ENCODE data around the gene TMEM212.
"Not testable (repeated sequence)": the region's sequence is repeated elsewhere in the genome, so short reads cannot be mapped to it uniquely, and the experiment has no call there.

TMEM212 gene

DNA sequence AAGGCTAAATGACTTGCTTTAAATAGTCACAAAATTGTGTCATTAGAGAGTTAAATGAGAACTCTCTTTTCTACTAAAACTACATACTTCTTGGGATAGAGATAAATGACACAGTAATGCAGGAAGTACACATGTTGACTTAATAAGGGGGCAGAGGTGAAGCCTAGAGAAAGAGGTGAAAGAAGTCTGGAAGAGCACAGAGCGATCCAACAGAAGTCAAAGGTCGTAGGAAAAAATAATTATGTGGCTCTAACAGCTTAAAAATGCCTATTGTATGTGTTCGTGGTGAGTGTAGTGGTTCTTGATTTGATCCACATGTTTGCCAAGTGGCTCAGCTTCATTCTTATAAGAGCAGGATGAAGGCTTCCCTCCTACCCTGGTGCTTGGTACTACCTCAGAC is 61.7 kb downstream of the TMEM212 start:
- no peaks in the 10 kb centered on the region for H3K9me3 Mint-ChIP-seq
- no peak overlapping the region for H3K4me3 Mint-ChIP-seq
- no peaks in the 10 kb centered on the region for H3K27me3 Mint-ChIP-seq
- H3K4me1 Mint-ChIP-seq: no peaks in the 10 kb centered on the region
- H3K36me3 Mint-ChIP-seq: no peaks in the 10 kb centered on the region
- no peak for ATAC-seq
- no peak overlapping the region for H3K27ac Mint-ChIP-seq

GRCh38 chr3:171906503-171906902 is 63.4 kb downstream of the TMEM212 start:
- not testable (repeated sequence) for H3K27ac Mint-ChIP-seq, H3K27me3 Mint-ChIP-seq, H3K36me3 Mint-ChIP-seq, H3K9me3 Mint-ChIP-seq, H3K4me1 Mint-ChIP-seq, ATAC-seq, H3K4me3 Mint-ChIP-seq

DNA sequence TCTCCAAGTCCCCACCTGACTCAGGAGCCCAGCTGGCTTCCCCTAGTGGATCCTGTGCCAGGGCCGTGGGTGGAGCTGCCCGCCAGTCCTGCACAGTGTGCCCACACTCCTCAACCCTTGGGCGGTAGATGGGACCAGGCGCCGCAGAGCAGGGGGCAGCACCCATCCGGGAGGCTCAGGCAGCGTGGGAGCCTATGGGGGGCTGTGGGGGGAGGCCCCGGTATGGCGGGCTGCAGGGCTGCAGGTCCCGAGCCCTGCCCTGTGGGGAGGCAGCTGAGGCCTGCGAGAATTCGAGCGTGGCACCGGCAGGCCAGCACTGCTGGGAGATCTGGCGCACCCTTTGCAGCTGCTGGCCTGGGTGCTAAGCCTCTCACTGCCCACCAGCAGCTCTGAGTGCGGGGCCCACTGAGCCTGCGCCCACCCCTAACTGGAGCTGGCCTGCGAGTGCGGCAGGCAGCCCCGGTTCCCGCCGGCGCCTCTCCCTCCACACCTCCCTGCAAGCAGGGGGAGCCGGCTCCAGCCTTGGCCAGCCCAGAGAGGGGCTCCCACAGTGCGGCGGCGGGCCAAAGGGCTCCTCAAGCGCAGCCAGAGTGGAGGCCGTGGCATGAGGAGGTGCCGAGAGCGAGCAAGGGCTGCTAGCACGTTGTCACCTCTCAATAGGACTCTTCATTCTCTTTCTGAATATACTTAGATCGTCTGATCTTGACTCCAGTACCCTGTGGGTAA is 64.0 kb downstream of the TMEM212 start:
- H3K4me3 Mint-ChIP-seq: no peak overlapping the region
- H3K27ac Mint-ChIP-seq: no peak overlapping the region
- ATAC-seq: peak; percentile 47
- H3K4me1 Mint-ChIP-seq: no peaks in the 10 kb centered on the region
- no peaks in the 10 kb centered on the region for H3K27me3 Mint-ChIP-seq
- peaks cover 6% of the 10 kb centered on the region for H3K9me3 Mint-ChIP-seq
- H3K36me3 Mint-ChIP-seq: no peaks in the 10 kb centered on the region

GRCh38 chr3:171907761-171908160 is 64.6 kb downstream of the TMEM212 start:
- H3K4me3 Mint-ChIP-seq: no peak overlapping the region
- no peak overlapping the region for H3K27ac Mint-ChIP-seq
- no peak for ATAC-seq
- H3K36me3 Mint-ChIP-seq: no peaks in the 10 kb centered on the region
- H3K9me3 Mint-ChIP-seq: peaks cover 6% of the 10 kb centered on the region
- H3K4me1 Mint-ChIP-seq: no peaks in the 10 kb centered on the region
- H3K27me3 Mint-ChIP-seq: no peaks in the 10 kb centered on the region

- Mint-ChIP-seq H3K4me1 (no peaks in the 10 kb centered on the region), H3K4me3 (no peak overlapping the region), H3K36me3 (no peaks in the 10 kb centered on the region), H3K27ac (no peak overlapping the region), H3K27me3 (no peaks in the 10 kb centered on the region), H3K9me3 (peaks cover 6% of the 10 kb centered on the region)
- no peak for ATAC-seq
Observed at GRCh38 chr3:171908731-171909130, 65.6 kb downstream of the TMEM212 start.
